Stimulated activated CD4-positive, alpha-beta T cell treated with anti-CD3 and anti-CD28 coated beads, Interleukin-1b, Interleukin-23, amount 100 ng/mL, for 48 hours (primary cell): ENCODE measurements around the gene NINJ2.
A peak's percentile ranks its signal among the peaks of the same experiment; 100 is the strongest.
"Not testable (repeated sequence)": the region's sequence is repeated elsewhere in the genome, so short reads cannot be mapped to it uniquely, and the experiment has no call there.

ENCODE experiments used
- DNase-seq: peaks from one replicate; pipeline ENCODE4 v3.0.0-alpha.2; 2020

NINJ2 gene

GRCh38 chr12:669576-669945, 6.3 kb upstream of the NINJ2 start:
- DNase-seq: no peak

- no peak for DNase-seq
Measured at GRCh38 chr12:668090-668481, 4.8 kb upstream of the NINJ2 start.

- DNase-seq: peak; percentile 51
Measured at GRCh38 chr12:666766-667308, 3.6 kb upstream of the NINJ2 start.

GRCh38 chr12:666066-666465, 2.8 kb upstream of the NINJ2 start:
- no peak for DNase-seq

- no peak for DNase-seq
Measured at GRCh38 chr12:664779-665092, 1.5 kb upstream of the NINJ2 start.

GRCh38 chr12:664075-664778, 982 bp upstream of the NINJ2 start:
- DNase-seq: no peak

GRCh38 chr12:662566-663292, 516 bp downstream of the NINJ2 start:
- DNase-seq: no peak

GRCh38 chr12:661720-662486, 1.3 kb downstream of the NINJ2 start:
- no peak for DNase-seq

GRCh38 chr12:659090-659683, 4.1 kb downstream of the NINJ2 start:
- no peak for DNase-seq

GRCh38 chr12:650983-651382, 12.3 kb downstream of the NINJ2 start:
- DNase-seq: no peak

GRCh38 chr12:647385-648085, 15.7 kb downstream of the NINJ2 start:
- DNase-seq: no peak

- no peak for DNase-seq
Measured at GRCh38 chr12:646442-647384, 16.5 kb downstream of the NINJ2 start.

- no peak for DNase-seq
Measured at GRCh38 chr12:645563-646071, 17.6 kb downstream of the NINJ2 start.

- no peak for DNase-seq
Measured at GRCh38 chr12:644818-645552, 18.3 kb downstream of the NINJ2 start.

GRCh38 chr12:644303-644639, 19.0 kb downstream of the NINJ2 start:
- DNase-seq: no peak

- DNase-seq: no peak
Measured at GRCh38 chr12:643475-644302, 19.6 kb downstream of the NINJ2 start.

GRCh38 chr12:642633-643474, 20.4 kb downstream of the NINJ2 start:
- DNase-seq: peak; percentile 72

- not testable (repeated sequence) for DNase-seq
Measured at GRCh38 chr12:641321-641720, 21.9 kb downstream of the NINJ2 start.

GRCh38 chr12:640773-641172, 22.5 kb downstream of the NINJ2 start:
- no peak for DNase-seq
